Anterior cingulate cortex (tissue), 58 donors: ENCODE measurements around the gene TGFBRAP1.
A peak's percentile ranks its signal among the peaks of the same experiment; 100 is the strongest.
"Not testable (repeated sequence)": the region's sequence is repeated elsewhere in the genome, so short reads cannot be mapped to it uniquely, and the experiment has no call there.

Experiments used
- DNase-seq, 58 donors: peaks; one replicate each; lab custom pipeline; 2025; lab: John Stamatoyannopoulos, UW

Gene TGFBRAP1

DNA sequence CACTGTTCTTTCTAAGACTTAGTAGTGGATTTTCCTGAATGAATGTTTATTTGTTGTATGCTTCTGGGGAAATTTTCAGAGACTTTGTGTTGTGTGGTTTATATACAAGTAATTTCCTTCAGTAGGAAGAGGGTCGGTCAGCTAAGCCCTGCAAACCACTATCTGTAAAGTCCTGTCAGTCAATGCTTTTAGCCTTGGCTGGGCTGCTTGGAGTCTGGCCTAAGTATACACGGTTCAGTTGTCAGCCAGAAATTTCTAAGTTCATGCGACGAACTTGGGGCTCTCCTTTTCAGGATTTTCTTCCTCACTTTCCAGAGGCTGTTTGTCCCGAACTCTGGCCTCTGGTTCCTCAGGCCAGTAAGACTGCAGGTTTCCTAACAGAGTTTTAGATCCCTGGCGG, 29.1 kb upstream of the TGFBRAP1 start:
- DNase-seq: no peak

- no peak for DNase-seq
Measured at GRCh38 chr2:105357122-105357521, 27.6 kb upstream of the TGFBRAP1 start.

GRCh38 chr2:105344704-105345345, 15.3 kb upstream of the TGFBRAP1 start:
- DNase-seq: no peak

- no peak for DNase-seq
Measured at GRCh38 chr2:105339414-105339813, 9.9 kb upstream of the TGFBRAP1 start.

GRCh38 chr2:105338020-105338385, 8.5 kb upstream of the TGFBRAP1 start:
- DNase-seq: no peak

- peak; percentile 33 to 95 (median 86) for DNase-seq
Measured at GRCh38 chr2:105337122-105338019, 7.8 kb upstream of the TGFBRAP1 start, which contains the start of gene C2orf49. C2orf49 (plus strand) TSS chr2:105337540; CDS start chr2:105337588, 48 bp downstream.

GRCh38 chr2:105336786-105337121, 7.2 kb upstream of the TGFBRAP1 start:
- DNase-seq: no peak

- DNase-seq: no peak
Measured at GRCh38 chr2:105335469-105335868, 5.9 kb upstream of the TGFBRAP1 start.

GRCh38 chr2:105334211-105334610, 4.7 kb upstream of the TGFBRAP1 start:
- no peak for DNase-seq

DNA sequence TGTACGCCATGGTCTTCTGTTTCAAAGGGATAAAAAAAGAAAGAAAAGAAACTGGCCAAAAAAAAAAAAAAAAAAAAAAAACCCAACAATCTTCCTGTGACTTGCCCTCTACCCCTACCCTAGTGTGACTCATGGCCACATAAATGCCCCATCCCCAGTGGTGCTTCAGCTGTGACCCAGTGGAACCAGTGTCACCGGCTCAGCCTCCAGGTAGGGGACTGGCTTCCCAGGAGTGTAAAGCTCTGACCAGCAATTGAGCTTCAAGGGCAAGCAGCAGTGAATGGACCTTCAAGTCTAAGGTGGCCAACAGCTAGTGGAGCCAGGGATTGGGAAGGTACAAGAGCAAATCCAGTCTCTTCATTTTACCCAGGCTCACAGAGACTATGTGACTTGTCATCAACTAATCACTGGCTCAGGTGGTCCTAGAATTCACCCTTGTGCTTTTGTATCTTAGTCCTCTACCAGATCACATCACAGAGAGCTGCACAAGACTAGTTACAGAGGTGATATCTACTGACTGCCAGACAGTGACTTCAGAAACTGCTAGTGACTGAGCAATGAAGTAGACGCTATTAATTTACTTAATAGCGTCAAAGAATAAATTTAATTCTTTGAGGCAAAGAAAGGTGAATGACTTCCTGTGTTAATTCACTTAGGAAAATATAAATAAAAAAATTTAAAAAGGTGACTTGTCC, 1.3 kb upstream of the TGFBRAP1 start:
- no peak for DNase-seq

DNA sequence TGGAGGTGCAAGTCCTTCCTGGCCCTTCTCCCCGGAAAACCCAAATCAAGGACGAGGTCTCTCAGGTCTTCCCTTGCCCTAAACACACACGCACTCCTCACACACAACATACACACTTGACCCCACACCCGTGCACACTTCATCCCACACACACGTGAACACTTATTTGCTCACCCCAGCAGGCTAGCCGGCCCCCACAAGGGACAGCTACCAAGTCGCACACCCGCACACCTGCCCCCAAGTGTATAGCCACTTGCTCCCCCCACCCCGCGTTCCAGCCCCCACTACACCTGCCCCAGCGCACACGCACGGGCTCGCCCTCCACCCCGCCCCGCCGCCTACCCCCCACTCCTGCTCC, 359 bp downstream of the TGFBRAP1 start:
- peak in 9 of 58 donors; percentile 15 to 52 (median 33) for DNase-seq

- DNase-seq: peak in 18 of 58 donors; percentile 7 to 57 (median 28)
Measured at GRCh38 chr2:105328281-105329196, 996 bp downstream of the TGFBRAP1 start.

DNA sequence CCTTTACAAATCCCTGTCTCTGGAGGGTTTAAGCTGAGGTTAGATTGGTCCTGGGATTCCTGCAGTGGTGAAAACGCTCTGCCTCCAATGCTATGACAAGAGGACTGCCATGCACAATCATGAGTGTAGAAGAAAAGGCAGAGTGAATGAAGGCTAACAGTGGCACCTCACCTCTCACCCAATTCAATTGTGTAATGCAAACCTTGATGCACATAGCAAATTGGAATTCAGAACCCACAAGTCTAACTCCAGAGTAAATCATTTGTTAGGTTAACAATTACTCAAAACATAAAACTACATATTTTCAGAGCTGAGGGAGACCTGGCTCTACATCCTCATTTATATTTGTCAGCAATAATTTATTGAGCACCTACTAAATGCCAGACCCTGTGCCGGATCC, 1.8 kb downstream of the TGFBRAP1 start:
- DNase-seq: no peak

DNA sequence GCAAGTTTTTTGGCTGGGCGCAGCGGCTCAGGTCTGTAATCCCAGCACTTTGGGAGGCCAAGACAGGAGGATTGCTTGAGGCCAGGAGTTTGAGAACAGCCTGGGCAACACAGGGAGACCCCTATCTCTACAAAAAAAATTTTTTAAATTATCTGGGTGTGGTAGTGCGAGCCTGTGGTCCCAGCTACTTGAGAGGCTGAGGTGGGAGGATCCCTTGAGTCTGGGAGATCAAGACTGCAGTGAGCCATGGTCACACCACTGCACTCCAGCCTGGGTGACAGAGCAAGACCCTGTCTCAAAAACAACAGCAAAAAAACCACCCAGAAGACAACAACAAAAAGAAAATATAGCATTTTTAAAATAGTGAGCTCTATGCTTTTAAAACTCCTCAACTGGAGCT, 2.3 kb downstream of the TGFBRAP1 start:
- DNase-seq: not testable (repeated sequence)

DNA sequence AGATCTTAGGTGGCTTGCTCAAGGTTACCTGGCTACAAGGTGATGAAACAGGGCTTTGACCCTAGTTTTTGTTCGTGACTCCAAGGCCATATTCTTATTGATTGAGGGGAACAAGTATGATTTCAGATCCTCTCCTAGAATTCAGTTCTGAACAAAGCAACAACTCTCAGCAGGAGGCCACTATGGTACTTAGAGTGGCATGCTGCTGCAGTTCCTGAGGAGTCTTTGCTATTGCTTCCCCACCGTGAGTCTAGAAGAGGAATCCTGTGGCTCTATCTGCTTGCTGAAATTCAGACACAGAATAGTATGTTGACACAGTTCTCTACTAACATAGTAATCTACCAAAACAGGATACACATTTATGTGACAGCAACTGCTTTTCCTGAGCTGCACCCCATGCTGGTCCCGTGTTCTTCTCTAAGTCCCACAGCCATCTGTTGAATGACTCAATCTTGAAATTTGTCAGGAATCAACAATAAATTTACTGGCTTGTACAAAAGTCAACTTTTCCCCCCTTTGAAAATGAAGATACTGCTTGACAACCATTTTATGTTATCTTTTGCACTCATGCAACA, 4.1 kb downstream of the TGFBRAP1 start:
- DNase-seq: no peak

GRCh38 chr2:105324732-105325131, 4.8 kb downstream of the TGFBRAP1 start:
- DNase-seq: no peak

GRCh38 chr2:105324101-105324500, 5.4 kb downstream of the TGFBRAP1 start:
- DNase-seq: no peak

- peak in 1 of 58 donors; percentile 6 for DNase-seq
Measured at GRCh38 chr2:105323111-105323510, 6.4 kb downstream of the TGFBRAP1 start.

- no peak for DNase-seq
Measured at GRCh38 chr2:105321875-105322646, 7.5 kb downstream of the TGFBRAP1 start.
